Endothelial cell of umbilical vein (primary cell): ENCODE measurements around the gene CASK.

Source experiments
- CTCF ChIP-seq, 2 donors: IDR thresholded peaks; 1 replicate in 1 of 2; 2 replicates in 1 of 2; pipeline ENCODE4 v1.5.1; 2011; ENCODE audit warnings: low read length in 2 of 2, mild to moderate bottlenecking in 2 of 2, moderate library complexity in 2 of 2, control low read depth in 1 of 2, inconsistent platforms in 1 of 2, low read depth in 1 of 2; ENCODE audit not compliant: insufficient read depth in 1 of 2; ENCODE audit errors: extremely low read depth in 1 of 2
- EZH2 ChIP-seq: IDR thresholded peaks from 2 replicates; pipeline ENCODE4 v1.6.1; 2012; ENCODE audit warnings: borderline replicate concordance, low read depth, mild to moderate bottlenecking, moderate library complexity, low read length, inconsistent platforms; ENCODE audit not compliant: severe bottlenecking
- JUN ChIP-seq: IDR thresholded peaks from 2 replicates; pipeline ENCODE4 v1.6.1; 2011; ENCODE audit warnings: borderline replicate concordance, low read depth; ENCODE audit not compliant: insufficient read length, insufficient read depth
- MYC ChIP-seq: IDR thresholded peaks from one replicate; pipeline ENCODE4 v1.6.1; 2011; ENCODE audit warnings: mild to moderate bottlenecking, low read depth, low read length
- POLR2A ChIP-seq: IDR thresholded peaks from 2 replicates; pipeline ENCODE4 v1.6.1; 2012; ENCODE audit warnings: low read depth, mild to moderate bottlenecking, control low read depth, low read length
- POLR2AphosphoS5 ChIP-seq: IDR thresholded peaks from 2 replicates; pipeline ENCODE4 v1.6.1; 2012; ENCODE audit warnings: low read depth, mild to moderate bottlenecking, control low read depth, low read length, moderate library complexity; ENCODE audit not compliant: insufficient read depth
- TF ChIP-seq, protein P1 (sequence below): IDR thresholded peaks from 2 replicates; pipeline ENCODE4 v1.6.1; 2011; ENCODE audit not compliant: insufficient read depth, insufficient read length

DNA sequence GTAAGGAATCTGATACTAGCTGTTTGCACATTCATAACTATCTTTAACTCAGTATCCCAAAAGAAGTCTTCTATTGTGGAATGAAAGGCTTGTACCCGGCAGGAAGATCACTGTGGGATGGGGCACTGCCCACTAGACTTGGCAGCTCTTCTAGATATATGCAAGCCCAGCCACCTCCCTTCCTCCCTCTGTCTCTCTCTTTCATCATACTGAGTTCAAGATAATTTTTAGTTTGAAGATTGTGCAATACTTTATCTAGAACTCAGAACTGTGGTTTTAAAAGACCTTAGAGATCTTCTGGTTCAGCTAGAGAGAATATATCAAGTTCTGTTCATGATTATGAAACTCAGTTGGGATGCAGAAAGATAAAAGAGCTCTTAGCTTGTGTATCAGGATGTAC lies 257.1 kb downstream of the CASK start:
- TF ChIP-seq CTCF (IDR thresholded peaks at IDR 0.05; ENCODE audit: extremely low read depth in 1 of 2, insufficient read depth in 1 of 2, low read depth in 1 of 2, low read length in 2 of 2) = no peak
- TF ChIP-seq EZH2 = no peak
- TF ChIP-seq POLR2A = no peak
- TF ChIP-seq MYC = no peak
- TF ChIP-seq POLR2AphosphoS5 = no peak
- no peak for TF ChIP-seq JUN
- TF ChIP-seq, protein P1, sequence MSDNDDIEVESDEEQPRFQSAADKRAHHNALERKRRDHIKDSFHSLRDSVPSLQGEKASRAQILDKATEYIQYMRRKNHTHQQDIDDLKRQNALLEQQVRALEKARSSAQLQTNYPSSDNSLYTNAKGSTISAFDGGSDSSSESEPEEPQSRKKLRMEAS = no peak
